ENCODE results near the gene VWF. TPM values are rescaled to one million over a fixed set of nuclear protein-coding genes. Genes with fewer than 3 reads are reported as not detected.
"Not testable (repeated sequence)": the region's sequence is repeated elsewhere in the genome, so short reads cannot be mapped to it uniquely, and the experiment has no call there.

Gene VWF
- total RNA-seq, 2 experiments from 2014 or later, result not detected

DNA sequence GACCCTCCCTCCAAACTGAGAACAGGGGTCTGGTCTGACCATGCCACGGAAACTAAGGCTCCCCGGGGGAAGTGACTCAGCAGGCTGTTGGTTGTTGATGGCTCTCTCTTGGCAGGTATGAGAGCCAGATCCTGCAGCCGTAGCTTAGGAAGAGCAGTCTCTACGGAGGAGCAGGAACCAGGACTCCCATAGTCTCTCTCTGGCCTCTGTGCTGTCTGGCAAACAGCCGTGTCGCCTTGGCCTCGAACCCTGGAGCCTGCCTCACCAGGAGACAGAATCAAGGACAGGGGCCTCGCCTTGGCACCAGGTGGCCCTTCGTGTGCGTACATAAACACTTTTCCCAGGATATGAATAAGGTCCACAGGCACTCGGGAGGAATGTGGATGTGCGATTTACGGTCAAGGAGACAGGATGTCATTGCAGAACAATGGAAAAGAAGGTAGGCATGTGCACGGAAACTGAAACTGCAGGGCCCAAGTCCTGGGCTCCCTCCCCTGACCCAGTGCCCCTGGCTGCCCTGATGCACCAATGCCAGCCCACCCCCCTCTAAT is 7.9 kb downstream of the VWF start:
- ChIA-PET POLR2A (interaction anchor here (0.8 kb wide), 1 partner anchor 18 kb away, joined by 4 read pairs; no protein-coding TSS in a partner anchor), CTCF (interaction anchor here (1.6 kb wide), 1 partner anchor 163 kb away, joined by 4 read pairs; no protein-coding TSS in a partner anchor)
- Mint-ChIP-seq H3K27me3 (ENCODE audit: low read depth) (peaks cover 4% of the 10 kb centered on the region), H3K4me3 (no peak overlapping the region), H3K9me3 (ENCODE audit: insufficient read depth) (no peaks in the 10 kb centered on the region), H3K36me3 (ENCODE audit: low read depth) (no peaks in the 10 kb centered on the region), H3K4me1 (ENCODE audit: low read depth) (peaks cover 3% of the 10 kb centered on the region), H3K27ac (no peak overlapping the region)
- no peak for DNase-seq
- no peak for ATAC-seq

- CTCF ChIA-PET, result interaction anchor here (1.6 kb wide), 1 partner anchor 164 kb away, joined by 4 read pairs; no protein-coding TSS in a partner anchor
- no peaks in the 10 kb centered on the region for H3K9me3 Mint-ChIP-seq (ENCODE audit: insufficient read depth)
- H3K27me3 Mint-ChIP-seq (ENCODE audit: low read depth), result peaks cover 4% of the 10 kb centered on the region
- no peak overlapping the region for H3K27ac Mint-ChIP-seq
- no peak for ATAC-seq
- POLR2A ChIA-PET, result no interaction called here
- H3K36me3 Mint-ChIP-seq (ENCODE audit: low read depth), result no peaks in the 10 kb centered on the region
- H3K4me3 Mint-ChIP-seq, result no peak overlapping the region
- DNase-seq, result no peak
- peaks cover 3% of the 10 kb centered on the region for H3K4me1 Mint-ChIP-seq (ENCODE audit: low read depth)
Measured at GRCh38 chr12:6115389-6115788, 9.1 kb downstream of the VWF start.

GRCh38 chr12:6114476-6114870 is 10.0 kb downstream of the VWF start:
- POLR2A ChIA-PET, result no interaction called here
- Mint-ChIP-seq H3K4me3 (no peak overlapping the region), H3K27ac (no peak overlapping the region), H3K27me3 (ENCODE audit: low read depth) (peaks cover 4% of the 10 kb centered on the region), H3K9me3 (ENCODE audit: insufficient read depth) (no peaks in the 10 kb centered on the region), H3K4me1 (ENCODE audit: low read depth) (peaks cover 3% of the 10 kb centered on the region), H3K36me3 (ENCODE audit: low read depth) (no peaks in the 10 kb centered on the region)
- no peak for ATAC-seq
- CTCF ChIA-PET, result no interaction called here
- DNase-seq, result no peak

DNA sequence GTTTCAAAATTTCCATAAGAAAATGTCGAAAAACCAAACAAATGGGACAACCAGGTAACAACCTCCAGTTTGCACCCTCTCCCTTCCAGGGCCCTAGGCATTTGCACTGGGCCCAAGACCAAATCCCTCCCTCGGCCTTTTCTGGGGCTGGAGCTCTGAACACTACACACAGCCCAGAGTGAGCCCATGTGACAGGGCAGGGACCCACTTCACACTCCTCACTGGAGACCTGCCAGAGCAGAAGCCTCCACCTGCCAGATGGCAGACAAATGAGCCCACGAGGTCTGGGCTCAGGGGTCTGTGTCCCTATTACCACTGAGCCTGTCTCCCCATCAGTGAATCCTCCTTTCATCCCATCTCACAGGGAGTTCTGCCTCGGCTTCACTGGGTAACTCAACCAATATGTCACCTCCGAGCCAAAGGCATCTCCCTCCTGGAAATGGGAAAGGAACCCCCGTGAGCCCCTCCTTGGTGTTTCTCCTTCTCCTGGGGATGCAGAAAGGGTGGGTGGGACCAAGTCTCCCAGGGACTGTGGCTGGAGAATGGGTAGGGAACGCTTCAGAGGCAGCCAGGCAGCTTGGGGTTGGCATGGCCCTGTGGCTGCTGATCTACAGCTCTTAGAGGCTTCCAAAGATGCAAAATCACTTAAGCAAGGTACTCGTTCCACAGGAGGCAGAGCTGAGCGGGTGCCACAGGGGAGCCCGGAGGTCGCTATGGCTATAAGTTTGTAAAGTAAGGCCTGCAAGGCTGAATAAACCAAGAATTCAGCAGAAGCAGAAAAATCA is 10.6 kb downstream of the VWF start:
- CTCF ChIA-PET, result no interaction called here
- Mint-ChIP-seq H3K36me3 (ENCODE audit: low read depth) (no peaks in the 10 kb centered on the region), H3K4me1 (ENCODE audit: low read depth) (peaks cover 3% of the 10 kb centered on the region), H3K4me3 (no peak overlapping the region), H3K9me3 (ENCODE audit: insufficient read depth) (no peaks in the 10 kb centered on the region), H3K27ac (no peak overlapping the region), H3K27me3 (ENCODE audit: low read depth) (peaks cover 1% of the 10 kb centered on the region)
- DNase-seq (no peak), ATAC-seq (no peak)
- POLR2A ChIA-PET, result no interaction called here

DNA sequence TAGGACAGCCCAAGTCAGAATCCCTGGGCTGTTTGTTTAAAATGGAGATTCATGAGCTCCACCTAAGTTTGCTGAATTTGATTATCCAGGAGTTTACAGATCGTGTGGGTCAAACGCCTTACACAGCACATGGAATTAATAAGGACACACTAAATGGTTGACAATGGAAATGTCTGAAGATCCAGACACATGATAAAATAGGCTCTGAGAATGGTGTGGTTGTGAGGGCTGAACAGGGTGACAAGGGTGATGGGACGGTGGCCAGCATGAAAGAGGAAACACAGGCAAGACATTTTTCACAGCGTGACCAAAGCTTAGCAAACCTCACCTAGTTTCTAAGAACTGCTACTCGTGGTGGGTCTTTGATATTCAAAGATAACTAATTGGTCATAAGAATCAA is 12.5 kb downstream of the VWF start:
- Mint-ChIP-seq H3K4me3 (no peak overlapping the region), H3K27me3 (ENCODE audit: low read depth) (no peaks in the 10 kb centered on the region), H3K27ac (no peak overlapping the region), H3K4me1 (ENCODE audit: low read depth) (peaks cover 3% of the 10 kb centered on the region), H3K36me3 (ENCODE audit: low read depth) (no peaks in the 10 kb centered on the region), H3K9me3 (ENCODE audit: insufficient read depth) (no peaks in the 10 kb centered on the region)
- no peak for ATAC-seq
- ChIA-PET POLR2A (interaction anchor here (0.6 kb wide), 1 partner anchor 37 kb away, joined by 3 read pairs; no protein-coding TSS in a partner anchor), CTCF (no interaction called here)
- no peak for DNase-seq

- CTCF ChIA-PET, result no interaction called here
Measured at GRCh38 chr12:6110006-6110405, 14.5 kb downstream of the VWF start.

DNA sequence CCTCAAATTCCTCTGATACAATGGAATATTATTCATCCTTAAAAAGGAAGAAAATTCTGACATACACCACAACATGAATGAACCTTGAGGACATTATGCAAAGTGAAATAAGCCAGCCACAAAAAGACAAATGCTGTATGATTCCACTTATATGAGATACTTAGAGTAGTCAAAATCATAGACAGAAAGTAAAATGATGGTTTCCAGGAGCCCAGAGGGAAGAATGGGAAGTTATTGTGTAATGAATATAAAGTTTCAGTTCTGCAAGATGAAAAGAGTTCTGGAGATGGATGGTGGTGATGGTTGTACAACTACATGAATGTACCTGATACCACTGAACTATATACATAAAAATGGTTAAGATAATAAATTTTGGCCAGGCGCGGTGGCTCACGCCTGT is 18.3 kb downstream of the VWF start:
- CTCF ChIA-PET, result no interaction called here
- DNase-seq (no peak), ATAC-seq (no peak)
- H3K4me3 Mint-ChIP-seq, result no peak overlapping the region
- H3K27ac Mint-ChIP-seq, result no peak overlapping the region
- no peaks in the 10 kb centered on the region for H3K27me3 Mint-ChIP-seq (ENCODE audit: low read depth)
- POLR2A ChIA-PET, result no interaction called here
- no peaks in the 10 kb centered on the region for H3K9me3 Mint-ChIP-seq (ENCODE audit: insufficient read depth)
- no peaks in the 10 kb centered on the region for H3K36me3 Mint-ChIP-seq (ENCODE audit: low read depth)
- H3K4me1 Mint-ChIP-seq (ENCODE audit: low read depth), result no peaks in the 10 kb centered on the region

More at GRCh38 chr12:6110006-6110405, 14.5 kb downstream of the VWF start:
- DNase-seq, result no peak
- no peak for ATAC-seq
- H3K27ac Mint-ChIP-seq, result no peak overlapping the region
- H3K36me3 Mint-ChIP-seq (ENCODE audit: low read depth), result no peaks in the 10 kb centered on the region
- no peaks in the 10 kb centered on the region for H3K9me3 Mint-ChIP-seq (ENCODE audit: insufficient read depth)
- H3K27me3 Mint-ChIP-seq (ENCODE audit: low read depth), result no peaks in the 10 kb centered on the region
- H3K4me3 Mint-ChIP-seq, result no peak overlapping the region
- H3K4me1 Mint-ChIP-seq (ENCODE audit: low read depth), result peaks cover 3% of the 10 kb centered on the region
- POLR2A ChIA-PET, result no interaction called here

GRCh38 chr12:6104842-6105241 is 19.6 kb downstream of the VWF start:
- Mint-ChIP-seq H3K27ac (no peak overlapping the region), H3K4me3 (no peak overlapping the region), H3K36me3 (ENCODE audit: low read depth) (no peaks in the 10 kb centered on the region), H3K27me3 (ENCODE audit: low read depth) (no peaks in the 10 kb centered on the region), H3K9me3 (ENCODE audit: insufficient read depth) (no peaks in the 10 kb centered on the region), H3K4me1 (ENCODE audit: low read depth) (no peaks in the 10 kb centered on the region)
- ChIA-PET CTCF (no interaction called here), POLR2A (no interaction called here)
- no peak for ATAC-seq
- DNase-seq, result no peak

GRCh38 chr12:6104027-6104426 is 20.4 kb downstream of the VWF start:
- H3K4me1 Mint-ChIP-seq (ENCODE audit: low read depth), result no peaks in the 10 kb centered on the region
- ATAC-seq (no peak), DNase-seq (no peak)
- ChIA-PET CTCF (no interaction called here), POLR2A (no interaction called here)
- H3K4me3 Mint-ChIP-seq, result no peak overlapping the region
- H3K36me3 Mint-ChIP-seq (ENCODE audit: low read depth), result no peaks in the 10 kb centered on the region
- no peak overlapping the region for H3K27ac Mint-ChIP-seq
- H3K27me3 Mint-ChIP-seq (ENCODE audit: low read depth), result no peaks in the 10 kb centered on the region
- H3K9me3 Mint-ChIP-seq (ENCODE audit: insufficient read depth), result no peaks in the 10 kb centered on the region

- ATAC-seq; H3K4me3 Mint-ChIP-seq; H3K9me3 Mint-ChIP-seq (ENCODE audit: insufficient read depth); H3K4me1 Mint-ChIP-seq (ENCODE audit: low read depth); H3K27ac Mint-ChIP-seq; H3K36me3 Mint-ChIP-seq (ENCODE audit: low read depth); POLR2A ChIA-PET; H3K27me3 Mint-ChIP-seq (ENCODE audit: low read depth); DNase-seq; CTCF ChIA-PET: not testable (repeated sequence)
Measured at GRCh38 chr12:6102021-6102420, 22.4 kb downstream of the VWF start.

- CTCF ChIA-PET, result no interaction called here
- POLR2A ChIA-PET, result no interaction called here
- no peak for ATAC-seq
- Mint-ChIP-seq H3K27ac (no peak overlapping the region), H3K4me1 (ENCODE audit: low read depth) (peaks cover 8% of the 10 kb centered on the region), H3K36me3 (ENCODE audit: low read depth) (no peaks in the 10 kb centered on the region), H3K9me3 (ENCODE audit: insufficient read depth) (no peaks in the 10 kb centered on the region), H3K27me3 (ENCODE audit: low read depth) (peaks cover 4% of the 10 kb centered on the region), H3K4me3 (no peak overlapping the region)
- DNase-seq, result no peak
Measured at GRCh38 chr12:6099316-6099715, 25.2 kb downstream of the VWF start.

DNA sequence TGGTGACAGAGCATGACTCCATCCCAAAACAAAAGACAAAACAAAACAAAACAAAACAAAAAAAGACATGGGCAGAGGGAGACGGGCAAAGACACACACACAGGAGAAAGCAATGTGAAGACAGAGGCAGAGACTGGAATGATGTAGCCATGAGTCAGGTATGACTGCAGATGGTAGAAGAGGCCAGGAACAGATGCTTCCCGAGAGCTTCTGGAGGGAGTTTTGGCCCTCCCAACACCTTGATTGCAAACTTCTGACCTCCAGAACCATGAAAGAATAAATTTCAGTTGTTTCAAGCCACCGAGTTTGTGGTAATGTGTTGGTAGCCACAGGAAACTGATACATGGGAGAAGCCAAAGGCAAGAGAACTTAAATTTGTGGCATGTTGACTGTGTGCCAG is 27.1 kb downstream of the VWF start:
- CTCF ChIA-PET, result no interaction called here
- peaks cover 4% of the 10 kb centered on the region for H3K27me3 Mint-ChIP-seq (ENCODE audit: low read depth)
- H3K9me3 Mint-ChIP-seq (ENCODE audit: insufficient read depth), result no peaks in the 10 kb centered on the region
- no peak for ATAC-seq
- no peak overlapping the region for H3K4me3 Mint-ChIP-seq
- H3K4me1 Mint-ChIP-seq (ENCODE audit: low read depth), result peaks cover 11% of the 10 kb centered on the region
- no peak for DNase-seq
- no peaks in the 10 kb centered on the region for H3K36me3 Mint-ChIP-seq (ENCODE audit: low read depth)
- POLR2A ChIA-PET, result no interaction called here
- H3K27ac Mint-ChIP-seq, result no peak overlapping the region

GRCh38 chr12:6096527-6096926 is 27.9 kb downstream of the VWF start:
- POLR2A ChIA-PET, result no interaction called here
- no peak for ATAC-seq
- H3K27me3 Mint-ChIP-seq (ENCODE audit: low read depth), result peaks cover 4% of the 10 kb centered on the region

More at GRCh38 chr12:6096527-6096926, 27.9 kb downstream of the VWF start:
- CTCF ChIA-PET, result no interaction called here
- H3K27ac Mint-ChIP-seq, result no peak overlapping the region
- DNase-seq, result no peak
- no peaks in the 10 kb centered on the region for H3K36me3 Mint-ChIP-seq (ENCODE audit: low read depth)
- H3K9me3 Mint-ChIP-seq (ENCODE audit: insufficient read depth), result no peaks in the 10 kb centered on the region
- H3K4me1 Mint-ChIP-seq (ENCODE audit: low read depth), result peaks cover 11% of the 10 kb centered on the region
- no peak overlapping the region for H3K4me3 Mint-ChIP-seq

All from activated CD8-positive, alpha-beta T cell treated with anti-CD3 and anti-CD28 coated beads, Interleukin-2, amount 10 ng/mL, durations not matched to agents 7 days and 5 days (primary cell).